KOPT-K1 (cell line): Measurements from ENCODE around the gene ESPN.
A peak's percentile ranks its signal among the peaks of the same experiment; 100 is the strongest.
"Not testable (repeated sequence)": the region's sequence is repeated elsewhere in the genome, so short reads cannot be mapped to it uniquely, and the experiment has no call there.

Experiments
- H3K27ac ChIP-seq: fragments of 200-600 bp; sonication (generic); 2 replicates; pipeline ENCODE4 v1.5.1; 2016; ENCODE audit warnings: antibody characterized with exemption, mild to moderate bottlenecking, low read depth, low read length; ENCODE audit not compliant: poor library complexity, severe bottlenecking
- H3K36me3 ChIP-seq: fragments of 200-600 bp; sonication (generic); 2 replicates; pipeline ENCODE4 v1.5.1; 2017; ENCODE audit warnings: antibody characterized with exemption, mild to moderate bottlenecking, low read length, moderate library complexity; ENCODE audit not compliant: insufficient read depth
- H3K9me3 ChIP-seq: fragments of 200-600 bp; sonication (generic); 2 replicates; pipeline ENCODE4 v1.5.1; 2017; ENCODE audit warnings: antibody characterized with exemption, low read length, mild to moderate bottlenecking; ENCODE audit not compliant: insufficient read depth, poor library complexity, severe bottlenecking

The ESPN gene

GRCh38 chr1:6395130-6395529 lies 29.4 kb upstream of the ESPN start:
- H3K27ac ChIP-seq = peak overlapping the region; percentile 17
- H3K9me3 ChIP-seq, H3K36me3 ChIP-seq: not testable (repeated sequence)

- not testable (repeated sequence) for H3K9me3 ChIP-seq, H3K36me3 ChIP-seq, H3K27ac ChIP-seq
These were observed 28.8 kb upstream of the ESPN start for GRCh38 chr1:6395781-6396244.

- no peak overlapping the region for H3K27ac ChIP-seq
- no peaks in the 10 kb centered on the region for H3K9me3 ChIP-seq
- no peaks in the 10 kb centered on the region for H3K36me3 ChIP-seq
These were observed 27.6 kb upstream of the ESPN start for GRCh38 chr1:6396998-6397397.

GRCh38 chr1:6397844-6398441 lies 26.6 kb upstream of the ESPN start:
- no peak overlapping the region for H3K27ac ChIP-seq
- no peaks in the 10 kb centered on the region for H3K9me3 ChIP-seq
- H3K36me3 ChIP-seq = no peaks in the 10 kb centered on the region

DNA sequence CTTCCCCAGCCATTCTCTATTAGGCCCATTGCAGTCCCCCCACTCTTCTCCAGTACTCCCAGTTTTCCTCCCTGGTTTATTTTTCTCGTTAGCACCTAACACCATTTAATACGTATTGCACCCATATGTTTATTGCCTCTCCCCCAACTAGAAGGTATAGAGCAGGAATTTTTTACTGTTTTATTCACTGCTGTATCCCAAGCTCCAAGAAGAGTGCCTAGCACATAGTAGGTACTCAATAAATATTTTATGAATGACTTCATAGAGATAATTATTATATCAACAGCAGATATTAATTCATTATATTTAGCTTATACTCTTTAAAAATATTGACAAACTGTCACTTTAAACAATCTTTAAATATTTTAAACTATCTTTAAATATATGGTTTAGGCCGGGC lies 25.3 kb upstream of the ESPN start:
- no peak overlapping the region for H3K27ac ChIP-seq
- no peaks in the 10 kb centered on the region for H3K36me3 ChIP-seq

DNA sequence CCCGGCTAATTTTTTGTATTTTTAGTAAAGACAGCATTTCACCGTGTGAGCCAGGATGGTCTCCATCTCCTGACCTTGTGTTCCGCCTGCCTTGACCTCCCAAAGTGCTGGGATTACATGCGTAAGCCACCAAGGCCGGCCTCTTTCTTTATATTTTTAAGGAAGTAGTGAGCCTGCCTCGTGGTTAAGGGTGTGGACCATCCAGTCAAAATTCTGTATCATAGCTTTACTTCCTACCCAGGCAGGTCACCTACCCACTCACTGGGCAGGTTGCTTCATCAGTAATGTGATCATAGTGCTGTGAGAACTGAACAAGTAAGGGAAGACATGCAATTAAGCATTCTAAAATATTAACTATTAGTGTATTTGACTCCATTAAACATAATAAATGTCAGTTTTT lies 22.9 kb upstream of the ESPN start:
- H3K27ac ChIP-seq = no peak overlapping the region
- H3K36me3 ChIP-seq = no peaks in the 10 kb centered on the region
- no peaks in the 10 kb centered on the region for H3K9me3 ChIP-seq

More for the DNA sequence above, 25.3 kb upstream of the ESPN start:
- no peaks in the 10 kb centered on the region for H3K9me3 ChIP-seq

DNA sequence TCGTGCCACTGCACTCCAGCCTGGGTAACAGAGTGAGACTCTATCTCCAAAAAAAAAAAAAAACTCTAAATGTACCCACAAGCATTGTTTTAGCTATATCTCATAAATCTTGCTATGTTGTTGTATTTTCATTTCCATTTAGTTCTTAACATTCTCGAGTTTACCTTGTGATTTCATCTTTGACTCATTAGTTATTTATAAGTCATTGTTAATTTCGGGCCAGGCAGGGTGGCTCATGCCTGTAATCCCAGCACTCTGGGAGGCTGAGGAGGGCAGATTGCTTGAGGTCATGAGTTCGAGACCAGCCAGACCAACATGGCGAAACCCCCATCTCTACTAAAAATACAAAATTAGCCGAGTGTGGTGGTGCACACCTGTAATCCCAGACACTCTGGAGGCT lies 16.6 kb upstream of the ESPN start:
- H3K36me3 ChIP-seq = no peaks in the 10 kb centered on the region
- no peak overlapping the region for H3K27ac ChIP-seq
- H3K9me3 ChIP-seq = no peaks in the 10 kb centered on the region

DNA sequence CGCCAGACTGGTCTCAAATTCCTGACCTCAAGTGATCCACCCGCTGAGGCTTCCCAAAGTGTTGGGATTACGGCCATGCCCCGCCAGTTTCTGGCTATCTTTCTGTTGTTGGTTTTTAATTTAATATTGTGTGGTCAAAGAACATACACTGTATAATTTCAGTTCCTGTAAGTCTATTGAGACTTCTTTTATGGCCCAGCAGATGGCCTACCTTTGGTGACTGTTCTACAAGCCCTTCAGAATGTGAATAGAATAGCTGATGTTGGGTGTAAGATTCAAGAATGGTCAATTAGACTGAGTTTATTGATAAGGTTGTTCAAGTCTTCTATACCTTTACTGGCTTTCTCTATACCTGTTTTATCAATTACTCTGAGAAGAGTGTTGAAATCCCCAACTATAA lies 15.5 kb upstream of the ESPN start:
- Histone ChIP-seq H3K27ac (no peak overlapping the region), H3K36me3 (no peaks in the 10 kb centered on the region)

GRCh38 chr1:6409733-6410132 lies 14.8 kb upstream of the ESPN start:
- no peaks in the 10 kb centered on the region for H3K36me3 ChIP-seq
- no peaks in the 10 kb centered on the region for H3K9me3 ChIP-seq
- H3K27ac ChIP-seq = no peak overlapping the region

More for the DNA sequence above, 15.5 kb upstream of the ESPN start:
- no peaks in the 10 kb centered on the region for H3K9me3 ChIP-seq

GRCh38 chr1:6410248-6410893 lies 14.2 kb upstream of the ESPN start:
- Histone ChIP-seq H3K9me3 (no peaks in the 10 kb centered on the region), H3K27ac (no peak overlapping the region), H3K36me3 (no peaks in the 10 kb centered on the region)

GRCh38 chr1:6412896-6413295 lies 11.7 kb upstream of the ESPN start:
- Histone ChIP-seq H3K36me3 (no peaks in the 10 kb centered on the region), H3K27ac (no peak overlapping the region)

DNA sequence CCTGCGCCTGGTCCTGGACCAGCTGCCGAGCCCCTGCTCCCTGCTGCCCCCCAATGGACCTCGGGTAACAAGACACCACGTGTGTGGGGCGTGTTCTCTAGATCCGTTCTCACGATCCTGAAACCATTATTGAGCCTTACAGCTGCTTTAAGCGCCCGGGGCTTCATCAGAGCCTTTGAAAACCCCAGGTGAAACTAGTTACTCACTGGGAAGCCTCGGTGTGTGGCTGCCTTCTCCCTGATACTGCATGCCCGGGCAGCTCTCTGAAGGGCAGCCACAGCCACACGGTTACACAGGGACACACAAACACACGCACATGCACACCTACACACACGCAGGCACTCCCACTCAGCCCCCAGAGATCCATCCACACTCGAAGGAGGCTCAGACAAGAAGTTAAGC lies 10.1 kb upstream of the ESPN start:
- no peaks in the 10 kb centered on the region for H3K36me3 ChIP-seq
- H3K9me3 ChIP-seq = no peaks in the 10 kb centered on the region
- H3K27ac ChIP-seq = no peak overlapping the region

More at GRCh38 chr1:6412896-6413295, 11.7 kb upstream of the ESPN start:
- H3K9me3 ChIP-seq = no peaks in the 10 kb centered on the region

DNA sequence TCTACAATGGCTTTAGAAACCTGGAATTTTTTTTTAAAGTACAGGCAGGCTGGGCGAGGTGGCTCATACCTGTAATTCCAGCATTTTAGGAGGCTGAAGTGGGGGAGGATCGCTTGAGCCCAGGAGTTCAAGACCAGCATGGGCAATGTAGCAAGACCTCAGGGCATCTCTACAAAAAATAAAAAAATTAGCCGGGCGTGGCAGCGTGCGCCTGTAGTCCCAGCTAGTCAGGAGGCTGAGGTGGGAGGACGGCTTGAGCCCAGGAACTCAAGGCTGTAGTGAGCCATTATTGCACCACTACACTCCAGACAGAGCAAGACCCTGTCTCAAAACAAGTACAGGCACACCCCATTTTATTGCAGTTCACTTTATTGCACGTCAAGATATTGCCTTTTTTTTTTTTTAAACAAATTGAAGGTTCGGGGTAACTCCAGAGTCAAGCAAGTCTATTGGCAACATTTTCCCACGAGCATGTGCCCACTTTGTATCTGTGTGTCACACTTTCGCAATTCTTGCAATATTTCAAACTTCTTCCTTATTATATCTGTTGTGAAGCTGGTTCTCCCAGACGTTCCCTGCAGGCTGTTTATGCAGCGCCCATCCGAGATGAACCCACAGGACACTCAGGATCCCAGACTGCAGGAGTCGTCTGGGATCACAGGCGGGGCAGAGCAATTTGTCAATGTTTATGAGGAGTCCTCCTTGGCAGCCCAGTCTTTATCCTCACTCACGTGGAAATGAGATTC lies 9.5 kb upstream of the ESPN start:
- no peaks in the 10 kb centered on the region for H3K36me3 ChIP-seq
- no peak overlapping the region for H3K27ac ChIP-seq
- H3K9me3 ChIP-seq = no peaks in the 10 kb centered on the region

DNA sequence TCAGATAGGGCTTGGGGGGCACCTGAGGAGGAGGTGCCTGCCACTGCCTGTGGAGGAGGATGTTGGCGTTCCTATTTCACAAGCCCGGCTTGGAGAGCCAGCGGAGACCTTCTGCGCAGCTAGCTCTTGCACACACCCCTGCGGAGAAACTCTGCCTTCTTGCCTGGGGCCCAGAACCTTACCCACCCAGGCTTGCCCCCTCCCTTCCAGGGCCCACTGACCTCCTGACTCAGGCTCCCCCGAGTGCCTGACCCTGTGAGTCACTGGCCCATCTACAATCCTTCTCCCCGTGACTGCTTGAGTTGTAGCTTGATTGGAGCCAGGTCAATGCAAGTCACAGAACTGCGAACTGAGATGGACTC lies 8.3 kb upstream of the ESPN start:
- no peaks in the 10 kb centered on the region for H3K36me3 ChIP-seq
- no peak overlapping the region for H3K27ac ChIP-seq
- no peaks in the 10 kb centered on the region for H3K9me3 ChIP-seq

DNA sequence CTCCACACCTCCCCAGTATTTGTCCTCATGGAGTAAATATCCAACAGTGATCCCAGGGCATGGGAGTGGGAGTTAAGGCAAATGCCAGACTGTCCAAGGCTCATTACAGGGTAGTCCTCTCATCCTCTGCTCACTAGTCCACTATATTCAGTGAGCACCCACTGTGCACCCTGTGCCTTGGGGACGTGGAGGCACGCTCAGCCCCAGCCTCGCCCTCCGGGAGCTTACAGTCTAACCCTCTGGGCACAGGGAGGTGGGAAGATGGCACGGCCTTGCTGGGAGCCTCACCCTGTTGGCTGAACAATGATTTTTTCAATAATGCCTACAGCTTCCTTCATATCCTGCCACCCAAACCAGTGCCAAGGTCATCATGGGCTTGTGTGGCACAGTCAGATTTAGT lies 7.7 kb upstream of the ESPN start:
- Histone ChIP-seq H3K9me3 (no peaks in the 10 kb centered on the region), H3K27ac (no peak overlapping the region), H3K36me3 (no peaks in the 10 kb centered on the region)
